GM20000 (cell line): ENCODE measurements around the gene SLC16A4.

ENCODE experiments used
- DNase-seq: peaks from one replicate; pipeline ENCODE4 v3.0.0; 2012; ENCODE audit warnings: low spot score
- TF ChIP-seq, protein P1 (sequence below): IDR thresholded peaks from 2 replicates; pipeline ENCODE4 v1.5.1; 2012; ENCODE audit warnings: mild to moderate bottlenecking, control low read depth; ENCODE audit errors: extremely low read depth, missing control alignments

The SLC16A4 gene

DNA sequence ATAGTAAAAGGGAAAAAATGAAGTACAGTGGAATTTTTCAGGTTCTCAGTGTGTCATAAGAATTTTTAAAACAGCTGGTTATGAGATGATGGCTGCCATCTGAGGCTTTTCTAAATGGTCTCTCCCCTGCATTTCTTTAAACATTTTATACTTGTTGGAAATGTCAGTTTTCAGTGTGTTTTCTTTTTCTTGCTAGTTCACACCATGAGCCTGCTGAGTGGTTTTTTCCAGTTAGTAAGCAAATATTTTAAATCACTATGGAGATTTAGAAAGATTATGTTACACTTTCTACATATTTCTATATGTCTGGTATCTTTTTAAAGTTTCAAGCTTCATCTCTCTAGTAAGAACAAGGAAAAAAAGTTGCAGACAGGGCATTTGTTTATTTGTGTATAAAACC is 42.1 kb downstream of the SLC16A4 start:
- TF ChIP-seq, protein P1, sequence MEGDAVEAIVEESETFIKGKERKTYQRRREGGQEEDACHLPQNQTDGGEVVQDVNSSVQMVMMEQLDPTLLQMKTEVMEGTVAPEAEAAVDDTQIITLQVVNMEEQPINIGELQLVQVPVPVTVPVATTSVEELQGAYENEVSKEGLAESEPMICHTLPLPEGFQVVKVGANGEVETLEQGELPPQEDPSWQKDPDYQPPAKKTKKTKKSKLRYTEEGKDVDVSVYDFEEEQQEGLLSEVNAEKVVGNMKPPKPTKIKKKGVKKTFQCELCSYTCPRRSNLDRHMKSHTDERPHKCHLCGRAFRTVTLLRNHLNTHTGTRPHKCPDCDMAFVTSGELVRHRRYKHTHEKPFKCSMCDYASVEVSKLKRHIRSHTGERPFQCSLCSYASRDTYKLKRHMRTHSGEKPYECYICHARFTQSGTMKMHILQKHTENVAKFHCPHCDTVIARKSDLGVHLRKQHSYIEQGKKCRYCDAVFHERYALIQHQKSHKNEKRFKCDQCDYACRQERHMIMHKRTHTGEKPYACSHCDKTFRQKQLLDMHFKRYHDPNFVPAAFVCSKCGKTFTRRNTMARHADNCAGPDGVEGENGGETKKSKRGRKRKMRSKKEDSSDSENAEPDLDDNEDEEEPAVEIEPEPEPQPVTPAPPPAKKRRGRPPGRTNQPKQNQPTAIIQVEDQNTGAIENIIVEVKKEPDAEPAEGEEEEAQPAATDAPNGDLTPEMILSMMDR = no peak
- DNase-seq = no peak

DNA sequence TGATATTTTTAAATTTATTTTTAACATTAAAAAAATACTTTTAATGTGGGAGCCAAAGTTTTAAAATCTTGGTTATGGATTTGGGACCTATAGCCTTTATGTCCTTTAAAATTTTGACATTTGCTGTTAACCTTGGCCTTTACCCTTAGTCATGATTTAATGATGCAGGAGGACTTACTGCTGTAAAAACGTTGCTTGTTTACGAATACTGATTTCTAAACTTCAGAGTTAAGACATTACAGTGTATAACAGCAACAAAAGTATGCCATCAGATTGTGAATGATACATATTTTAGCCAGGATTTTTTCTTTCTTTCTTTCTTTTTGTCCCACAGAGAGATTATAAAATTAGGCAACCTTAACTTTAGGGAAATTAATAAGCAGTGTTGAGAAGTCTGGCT is 42.8 kb downstream of the SLC16A4 start:
- no peak for DNase-seq
- TF ChIP-seq, protein P1 = no peak

DNA sequence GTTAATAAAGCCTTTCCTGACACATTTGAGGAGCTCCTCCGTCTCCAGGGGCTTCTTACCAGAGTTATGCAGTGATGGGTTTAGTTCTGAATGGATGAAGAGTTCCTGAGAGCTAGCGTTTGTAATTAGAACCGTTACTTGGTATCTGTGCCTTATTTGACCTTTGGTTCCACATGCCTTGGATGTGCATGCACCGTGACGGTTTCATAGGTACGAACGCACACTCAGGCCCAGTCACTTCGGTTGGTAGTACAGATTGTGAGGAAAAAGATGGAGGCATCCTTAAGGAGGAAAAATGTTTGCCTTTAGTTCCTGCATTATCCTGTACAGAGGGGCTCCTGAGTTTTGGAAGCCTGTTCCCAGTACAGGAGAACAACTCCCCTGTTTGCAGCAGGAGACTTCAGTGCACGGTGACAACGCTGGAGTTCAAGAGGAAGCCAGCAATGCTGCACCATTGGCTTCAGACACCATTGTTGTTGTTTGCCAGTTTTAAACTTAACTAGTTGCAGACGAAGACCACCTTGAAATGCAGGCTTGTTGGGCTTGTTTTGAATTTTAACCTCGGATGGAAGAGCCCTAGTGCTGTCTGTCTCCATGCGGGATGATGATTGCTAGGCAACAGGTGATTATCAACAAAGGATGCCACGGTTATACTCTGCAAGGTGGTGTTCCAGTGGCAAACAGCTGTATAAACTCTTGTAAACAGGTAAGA is 43.5 kb downstream of the SLC16A4 start:
- TF ChIP-seq, protein P1 = no peak
- DNase-seq = no peak

DNA sequence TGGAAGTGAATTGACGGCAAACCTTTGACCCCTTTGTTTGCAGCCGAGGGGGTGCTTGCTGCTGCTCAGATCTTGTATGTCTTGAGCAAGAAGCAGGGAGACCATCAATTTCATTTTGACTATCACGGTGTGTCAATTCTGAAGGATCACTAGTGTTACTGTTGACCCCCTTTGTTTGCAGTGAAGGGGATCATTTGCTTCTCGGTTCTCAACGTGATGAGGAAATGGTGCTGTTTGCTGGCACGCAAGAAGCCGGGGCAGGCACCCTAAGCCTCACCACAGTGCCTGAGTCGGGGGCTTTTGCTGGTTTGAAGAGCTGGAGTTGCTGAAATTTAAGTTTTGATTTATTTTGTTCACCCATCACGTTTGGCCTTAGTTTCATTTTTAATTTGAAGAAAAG is 44.1 kb downstream of the SLC16A4 start:
- no peak for DNase-seq
- TF ChIP-seq, protein P1 = no peak

DNA sequence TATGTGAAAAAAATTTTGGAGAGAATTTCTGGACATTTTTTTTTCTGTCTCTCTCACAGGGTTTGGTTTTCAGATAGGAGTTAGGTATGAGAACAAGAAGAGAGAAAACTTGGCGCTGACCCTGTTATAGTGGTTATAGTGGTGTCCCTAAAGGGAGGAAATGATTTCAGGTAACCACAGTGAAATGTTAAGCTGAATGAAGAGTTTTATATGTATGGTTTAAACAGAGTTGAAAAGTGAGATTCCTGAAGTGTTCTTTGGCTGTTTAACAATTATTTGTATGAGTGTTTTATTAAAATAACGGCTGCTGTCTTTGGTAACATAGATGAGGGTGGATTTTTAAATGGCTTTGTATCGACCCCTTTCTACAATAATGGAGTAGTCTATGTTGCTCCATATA is 45.3 kb downstream of the SLC16A4 start:
- DNase-seq = no peak
- TF ChIP-seq, protein P1 = no peak

DNA sequence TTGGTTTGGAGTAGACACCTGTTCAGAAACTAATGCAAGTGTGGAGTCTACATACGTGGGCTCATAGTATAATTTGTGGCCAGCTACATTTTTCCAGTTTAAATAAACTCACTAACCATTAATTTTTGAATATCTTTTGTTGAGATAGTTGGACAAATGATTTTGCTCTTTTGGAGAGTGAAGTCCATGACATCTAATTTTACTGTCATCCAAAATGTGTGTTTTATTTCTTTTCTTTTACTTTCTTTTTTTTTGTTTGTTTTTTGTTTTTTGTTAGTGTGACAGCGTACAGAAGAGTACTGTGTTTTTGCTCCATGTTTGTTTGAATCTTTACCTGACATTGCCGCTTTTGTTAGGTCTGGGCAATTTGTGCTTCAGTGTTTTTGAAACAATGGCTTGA is 46.7 kb downstream of the SLC16A4 start:
- DNase-seq = no peak
- TF ChIP-seq, protein P1 = no peak

DNA sequence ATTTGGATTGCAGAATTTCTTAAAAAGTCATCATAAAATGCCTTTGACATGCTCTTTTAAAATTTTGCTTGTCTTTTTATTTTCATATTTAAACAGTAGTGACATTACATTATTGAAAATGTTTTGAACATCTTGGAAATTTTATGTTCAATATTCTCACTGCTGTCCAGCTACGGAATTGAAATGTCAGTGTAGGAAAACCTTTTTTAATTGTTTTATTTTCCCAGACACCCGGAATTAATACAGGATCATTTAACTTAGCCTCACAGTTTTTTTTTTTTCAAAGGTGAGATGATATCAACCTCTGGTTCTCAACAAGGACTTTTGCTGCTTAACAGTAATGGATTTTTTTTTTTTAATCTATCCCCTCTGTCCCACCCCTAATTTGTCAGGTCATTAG is 47.6 kb downstream of the SLC16A4 start:
- TF ChIP-seq, protein P1 = no peak
- no peak for DNase-seq
